D341Med (cell line): ENCODE data around the gene STX18.
"Not testable (repeated sequence)": the region's sequence is repeated elsewhere in the genome, so short reads cannot be mapped to it uniquely, and the experiment has no call there.

Experiments
- DNase-seq: peaks from one replicate; pipeline ENCODE4 v3.0.0; 2012; ENCODE audit warnings: low spot score

STX18 gene

DNA sequence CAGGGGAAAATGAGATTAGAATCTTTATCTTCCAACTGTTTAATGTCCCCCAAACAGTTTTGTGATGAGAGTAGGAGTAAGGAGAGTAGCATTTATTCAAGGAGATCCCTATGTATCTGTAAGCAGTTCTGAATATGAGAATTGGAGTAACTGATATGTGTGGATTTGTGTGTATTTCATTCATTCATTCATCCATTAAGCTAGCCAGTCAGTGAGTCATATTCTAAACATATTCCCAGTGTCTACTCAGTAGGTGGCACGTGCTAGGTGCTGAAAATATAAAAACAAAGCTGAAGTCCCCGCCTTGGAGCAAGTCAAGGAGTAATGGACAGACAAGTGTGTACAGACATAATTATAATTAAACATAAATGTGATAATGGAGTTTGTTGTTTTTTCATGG is 12.4 kb upstream of the STX18 start:
- DNase-seq, result no peak

DNA sequence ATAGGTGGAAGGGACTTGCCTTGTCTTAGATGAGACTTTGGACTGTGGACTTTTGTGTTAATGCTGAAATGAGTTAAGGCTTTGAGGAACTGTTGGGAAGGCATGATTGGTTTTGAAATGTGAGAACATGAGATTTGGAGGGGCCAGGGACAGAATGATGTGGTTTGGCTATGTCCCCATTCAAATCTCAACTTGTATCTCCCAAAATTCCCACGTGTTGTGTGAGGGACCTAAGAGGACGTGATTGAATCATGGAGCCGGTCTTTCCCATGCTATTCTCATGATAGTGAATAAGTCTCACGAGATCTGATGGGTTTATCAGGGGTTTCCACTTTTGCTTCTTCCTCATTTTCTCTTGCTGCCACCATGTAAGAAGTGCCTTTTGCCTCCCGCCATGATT is 10.2 kb upstream of the STX18 start:
- not testable (repeated sequence) for DNase-seq

DNA sequence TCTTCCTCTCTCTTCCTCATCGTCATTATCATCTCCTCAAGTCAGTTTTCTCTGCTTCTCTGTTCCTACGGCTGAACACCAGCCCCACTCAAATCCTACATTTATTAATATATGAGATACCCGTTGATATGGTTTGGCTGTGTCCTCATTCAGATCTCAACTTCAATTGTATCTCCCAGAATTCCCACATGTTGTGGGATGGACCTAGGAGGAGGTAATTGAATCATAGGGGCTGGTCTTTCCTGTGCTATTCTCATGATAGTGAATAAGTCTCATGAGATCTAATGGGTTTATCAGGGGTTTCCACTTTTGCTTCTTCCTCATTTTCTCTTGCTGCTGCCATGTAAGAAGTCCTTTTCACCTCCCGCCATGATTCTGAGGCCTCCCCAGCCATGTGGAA is 8.3 kb upstream of the STX18 start:
- DNase-seq, result not testable (repeated sequence)

DNA sequence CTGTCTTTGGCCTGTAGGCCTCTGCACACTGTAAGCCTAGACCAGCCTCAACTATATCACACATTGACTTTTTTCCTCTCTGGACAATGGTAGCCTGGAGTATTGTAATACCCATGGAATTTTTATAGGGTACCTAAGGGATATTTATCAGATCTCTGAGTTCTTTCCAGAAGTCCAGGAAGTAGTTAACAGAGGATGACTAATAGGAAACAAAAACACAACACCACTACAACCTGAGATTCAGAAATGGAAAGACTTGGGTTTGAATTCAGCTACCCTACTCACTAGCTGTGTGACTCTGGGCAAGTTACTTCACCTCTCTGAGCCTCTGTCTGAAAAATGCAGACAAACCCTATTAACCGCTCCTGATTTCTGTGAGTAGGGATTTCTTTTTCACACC is 7.7 kb upstream of the STX18 start:
- no peak for DNase-seq

DNA sequence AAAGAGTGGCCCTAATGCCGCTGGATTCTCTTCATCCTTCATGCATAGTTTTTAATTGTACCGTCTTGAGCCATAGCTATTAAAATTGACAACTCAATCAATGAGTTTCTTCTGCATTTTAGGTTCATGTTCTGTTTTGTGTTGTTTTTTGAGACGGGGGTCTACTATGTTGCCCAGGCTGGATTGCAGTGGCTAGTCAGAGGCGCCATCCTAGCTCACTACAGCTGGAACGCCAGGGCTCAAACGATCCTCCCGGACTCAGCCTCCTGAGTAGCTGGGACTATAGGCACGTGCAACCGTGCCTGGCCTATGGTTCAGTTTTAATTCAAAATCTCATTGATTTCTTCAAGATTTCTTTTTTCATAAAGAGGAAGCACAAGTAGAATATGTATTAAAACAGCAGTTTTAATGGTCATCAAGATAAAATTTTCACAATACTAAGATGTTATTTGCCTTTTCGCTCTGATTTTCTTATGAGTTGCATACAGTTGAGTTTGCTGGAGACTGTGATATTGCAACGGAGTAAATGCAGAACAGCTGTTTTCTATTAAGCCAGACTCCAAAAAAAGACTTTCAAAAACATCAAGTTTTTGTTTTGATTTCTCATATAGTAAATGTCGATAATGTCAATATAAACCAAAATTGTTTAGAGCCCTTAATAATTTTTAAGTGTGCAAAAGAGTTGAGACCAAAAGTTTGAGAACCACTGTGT is 1.1 kb upstream of the STX18 start:
- DNase-seq, result no peak

DNA sequence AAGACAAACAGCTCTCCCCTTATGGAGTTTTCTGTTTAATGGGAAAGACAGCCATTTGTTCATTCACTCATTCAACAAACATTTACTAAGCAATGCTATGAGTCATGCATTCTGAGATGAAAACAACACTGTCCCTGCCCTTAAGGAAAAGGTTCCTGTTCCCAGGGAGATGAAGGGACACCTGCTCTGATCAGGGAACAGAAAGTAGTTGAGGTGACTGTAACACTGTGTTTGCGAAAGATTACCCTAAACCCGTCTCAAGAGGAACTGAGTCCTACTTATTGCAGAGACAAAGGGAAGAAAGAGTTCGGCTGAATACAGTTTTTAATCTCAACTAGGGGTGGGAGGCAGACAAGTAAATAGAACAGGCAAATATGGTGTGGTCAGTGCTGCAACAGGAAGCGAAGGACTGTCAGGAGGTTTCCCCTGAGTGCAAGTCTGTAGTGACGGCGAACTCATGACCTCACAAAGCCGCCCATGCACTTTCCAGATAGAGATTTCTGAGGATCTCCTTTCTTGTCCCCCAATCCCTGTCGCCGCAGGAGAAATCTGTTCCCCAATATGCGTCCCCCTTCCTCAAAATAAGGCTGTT is 712 bp downstream of the STX18 start:
- DNase-seq, result peak; percentile 41

DNA sequence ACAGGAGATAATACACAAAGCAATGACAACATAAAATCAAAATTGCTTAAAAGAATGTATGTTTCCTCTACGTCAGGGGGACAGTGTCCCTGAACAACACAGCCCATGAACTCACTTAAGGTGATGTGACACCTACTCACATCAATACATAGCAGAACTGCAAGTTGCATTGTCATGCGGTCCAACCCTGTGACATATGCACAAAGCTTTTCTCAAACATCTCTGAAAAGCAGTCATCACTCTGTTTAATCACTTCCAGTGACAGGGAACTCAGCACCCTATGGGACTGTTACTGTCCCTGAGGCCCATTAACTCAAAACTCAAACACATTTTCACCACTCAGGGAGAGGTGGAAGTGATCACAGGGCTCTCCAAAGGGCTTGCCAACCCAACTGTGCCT is 2.4 kb downstream of the STX18 start:
- no peak for DNase-seq

DNA sequence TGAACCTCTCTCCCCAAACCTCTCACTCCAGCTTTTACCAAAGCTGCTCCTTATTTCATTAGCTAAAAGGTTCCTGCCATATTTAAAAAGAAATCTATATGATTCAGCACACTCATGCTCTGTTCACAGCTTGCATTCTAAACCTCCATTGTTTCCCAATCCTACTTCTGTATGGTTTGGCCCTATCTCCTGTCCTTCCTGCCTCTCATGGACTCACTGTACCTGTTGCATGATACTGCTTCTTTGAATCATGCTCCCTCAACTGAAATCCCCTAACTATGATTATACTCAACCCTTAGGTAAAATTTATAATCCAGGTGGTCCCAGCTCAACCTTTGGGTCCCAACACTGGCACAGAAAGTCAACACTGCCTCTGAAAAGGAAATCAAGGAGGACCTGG is 6.3 kb downstream of the STX18 start:
- DNase-seq, result no peak

DNA sequence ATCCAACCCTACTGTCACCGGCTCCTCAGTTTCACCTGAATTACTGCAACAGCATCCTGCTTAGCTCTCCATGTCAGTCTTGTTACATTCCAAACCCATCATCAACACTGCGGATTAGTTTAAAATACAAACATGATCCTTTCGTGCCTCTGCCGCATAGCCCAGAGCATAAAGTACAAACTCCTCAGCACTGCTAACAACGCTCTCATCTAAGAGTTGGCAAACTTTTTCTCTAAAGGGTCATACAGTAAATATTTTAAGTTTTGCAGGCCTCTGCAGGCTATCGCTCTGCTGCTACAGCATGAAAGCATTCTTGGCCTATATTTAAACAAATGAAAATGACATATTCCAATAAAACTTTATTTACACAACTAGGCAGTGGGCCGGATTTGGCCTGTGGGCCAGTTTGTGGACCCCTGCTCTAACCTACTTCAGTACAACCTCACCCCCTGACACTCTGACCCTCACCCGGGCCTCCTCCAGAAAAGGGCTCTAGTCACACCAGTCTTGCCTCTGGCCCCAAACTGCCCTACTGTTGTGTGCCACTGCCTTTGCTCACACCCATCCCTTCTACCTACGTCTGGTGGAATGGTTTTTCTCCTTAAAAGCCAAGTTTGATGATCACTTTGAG is 7.2 kb downstream of the STX18 start:
- no peak for DNase-seq

DNA sequence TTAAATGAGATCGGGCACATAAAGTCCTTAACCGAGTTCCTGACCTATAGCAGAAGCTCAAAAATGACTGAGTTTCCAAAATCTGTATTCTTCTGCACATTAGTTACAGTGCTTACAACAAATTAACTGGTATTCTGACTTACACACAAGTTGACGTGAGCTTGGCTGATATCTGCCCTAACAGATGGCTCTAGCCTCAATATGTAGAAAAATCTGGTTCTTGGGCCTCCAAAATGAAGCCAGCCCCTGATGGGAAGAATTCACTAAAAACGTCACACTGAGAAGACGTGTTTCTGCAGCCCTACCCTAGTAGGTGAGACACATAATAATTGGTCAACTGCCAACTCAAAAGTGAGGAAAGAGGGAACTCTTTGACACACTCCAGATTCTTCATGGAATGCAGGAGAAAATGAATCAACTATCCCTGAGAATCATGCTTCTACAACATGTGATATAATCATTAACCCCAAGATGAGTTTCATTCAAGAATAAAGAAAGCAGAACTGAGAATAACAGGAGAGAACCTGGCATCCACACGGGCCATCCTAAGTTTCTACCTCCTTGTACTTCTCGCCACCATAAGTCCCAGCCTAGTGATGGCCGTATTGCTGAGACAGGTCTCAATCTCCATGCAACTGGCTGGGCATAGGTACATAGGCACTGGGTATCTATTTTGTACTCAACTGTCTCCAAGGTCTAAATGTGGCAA is 8.2 kb downstream of the STX18 start:
- DNase-seq, result no peak

DNA sequence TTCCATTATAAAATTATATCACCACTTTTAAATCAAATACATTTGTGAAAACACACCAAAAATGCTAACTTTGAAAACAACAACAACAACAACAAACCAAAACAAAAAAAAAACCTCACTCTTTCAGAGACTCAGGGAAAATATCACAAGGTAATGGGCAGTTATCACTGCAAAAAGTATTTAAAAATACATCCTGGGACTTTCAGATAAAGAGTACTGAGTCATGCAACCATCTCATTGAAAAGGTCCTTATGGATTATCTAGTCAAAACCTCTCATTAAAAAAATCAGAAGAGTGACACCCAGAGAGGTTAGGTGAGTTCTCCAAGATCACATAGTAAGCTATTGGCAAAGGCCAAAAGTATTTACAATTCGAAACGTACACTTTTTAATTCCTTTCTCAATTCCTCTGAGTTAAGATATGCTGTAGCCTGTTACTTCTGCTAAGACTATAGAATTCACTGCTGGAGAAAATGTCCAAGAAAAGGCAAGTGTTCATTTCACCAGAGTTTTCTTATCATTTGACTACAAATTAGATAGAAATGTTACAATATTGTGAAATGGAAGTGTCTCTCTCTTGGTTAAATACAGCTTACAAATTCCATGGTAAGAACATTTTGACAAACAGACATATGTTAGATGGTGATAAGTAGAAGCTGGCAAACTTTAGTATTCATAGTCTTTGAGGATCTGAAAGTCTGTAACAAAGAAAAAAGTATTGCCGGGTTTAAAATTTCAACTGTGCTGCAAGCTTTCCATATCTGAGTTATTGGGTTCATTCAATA is 9.3 kb downstream of the STX18 start:
- DNase-seq, result no peak

DNA sequence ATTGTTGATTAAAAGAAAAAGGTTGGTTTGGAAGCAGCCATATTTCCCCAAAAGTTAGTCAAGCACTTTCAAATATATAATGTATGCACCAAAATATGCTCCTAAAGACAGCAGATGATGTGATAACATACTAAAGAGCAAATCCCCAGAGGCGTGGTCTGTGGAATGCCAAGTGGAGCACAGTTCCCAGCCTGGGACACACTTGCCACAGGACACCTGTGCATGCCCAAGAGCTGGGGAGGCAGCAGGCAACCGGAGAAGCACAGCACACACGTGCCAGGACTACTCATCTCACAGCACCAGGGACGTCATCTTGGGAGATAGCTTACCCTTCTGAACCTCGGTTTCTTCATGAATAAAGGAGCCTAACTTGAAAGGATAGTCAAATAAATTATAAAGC is 12.5 kb downstream of the STX18 start:
- DNase-seq, result no peak

DNA sequence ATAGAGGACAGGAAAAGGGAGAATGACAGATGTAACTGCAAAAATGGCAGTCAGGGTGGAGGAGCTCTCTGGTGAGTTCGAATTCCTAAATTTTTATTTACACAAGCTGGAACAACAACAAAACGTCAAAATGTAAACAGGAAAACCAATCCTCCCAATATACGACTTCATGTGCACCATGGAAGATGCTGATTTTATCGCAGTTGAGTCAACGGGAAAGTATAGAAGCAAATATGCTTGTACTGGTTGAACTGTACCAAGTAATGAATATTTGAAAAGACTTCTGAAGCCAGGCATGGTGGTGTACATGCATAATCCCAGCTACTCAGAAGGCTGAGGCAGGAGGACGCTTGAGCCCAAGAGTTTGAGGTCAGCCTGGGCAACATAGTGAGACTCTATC is 15.4 kb downstream of the STX18 start:
- no peak for DNase-seq

DNA sequence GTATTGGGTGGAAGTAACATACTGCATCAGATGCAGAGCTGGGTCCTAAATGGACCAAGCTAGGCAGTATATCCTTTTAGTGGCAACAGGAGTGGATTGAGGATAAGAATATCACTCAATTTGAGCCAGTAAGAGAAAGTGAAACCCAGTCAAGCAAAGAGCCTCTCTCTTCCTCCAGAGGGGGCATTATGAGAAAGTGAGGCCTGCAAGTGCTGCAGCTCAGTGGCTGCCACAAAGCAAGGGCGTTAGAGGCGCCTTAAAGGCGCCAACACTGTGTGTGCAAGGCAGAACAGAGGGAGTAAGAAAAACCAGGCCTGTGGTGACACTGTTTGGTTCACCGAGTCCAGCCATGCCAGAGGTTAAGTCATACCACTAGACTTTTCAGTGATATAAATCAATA is 17.5 kb downstream of the STX18 start:
- DNase-seq, result no peak

DNA sequence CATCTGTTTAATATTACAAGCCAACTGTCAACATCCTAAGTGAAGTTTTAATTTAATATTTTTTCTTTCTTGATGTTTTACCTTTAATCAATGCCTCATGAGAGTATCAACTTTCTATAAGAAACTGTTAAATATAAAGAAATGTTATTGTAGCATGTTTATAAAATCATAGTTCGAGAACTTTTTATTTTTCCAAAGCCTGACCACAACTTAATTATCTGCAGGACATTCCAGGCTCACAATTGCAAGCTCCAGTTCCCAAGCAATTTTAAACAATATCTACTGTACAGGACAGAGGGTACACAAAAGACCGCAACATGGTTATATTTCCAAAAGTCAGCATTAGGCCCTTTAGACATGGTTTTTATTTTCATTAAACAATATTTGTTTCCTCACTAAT is 20.1 kb downstream of the STX18 start:
- DNase-seq, result no peak

DNA sequence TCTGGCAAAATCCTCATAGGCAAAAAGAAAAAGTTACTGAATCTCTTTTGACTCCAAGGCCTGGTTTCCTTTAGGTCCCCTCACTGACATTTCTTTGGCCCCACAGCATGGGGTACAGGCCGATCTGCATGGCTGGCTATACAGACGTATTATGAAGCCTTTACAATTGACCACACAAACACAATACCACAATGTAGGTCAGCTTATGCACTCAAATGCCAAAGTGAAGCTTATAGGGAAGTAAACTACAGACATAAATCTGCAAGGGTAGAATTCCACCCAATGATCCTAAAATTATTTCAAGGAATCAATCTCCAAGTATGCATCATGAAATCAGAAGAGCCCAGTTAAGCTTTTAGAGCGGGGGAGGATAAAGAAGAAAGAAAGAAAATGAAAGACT is 20.7 kb downstream of the STX18 start:
- no peak for DNase-seq

DNA sequence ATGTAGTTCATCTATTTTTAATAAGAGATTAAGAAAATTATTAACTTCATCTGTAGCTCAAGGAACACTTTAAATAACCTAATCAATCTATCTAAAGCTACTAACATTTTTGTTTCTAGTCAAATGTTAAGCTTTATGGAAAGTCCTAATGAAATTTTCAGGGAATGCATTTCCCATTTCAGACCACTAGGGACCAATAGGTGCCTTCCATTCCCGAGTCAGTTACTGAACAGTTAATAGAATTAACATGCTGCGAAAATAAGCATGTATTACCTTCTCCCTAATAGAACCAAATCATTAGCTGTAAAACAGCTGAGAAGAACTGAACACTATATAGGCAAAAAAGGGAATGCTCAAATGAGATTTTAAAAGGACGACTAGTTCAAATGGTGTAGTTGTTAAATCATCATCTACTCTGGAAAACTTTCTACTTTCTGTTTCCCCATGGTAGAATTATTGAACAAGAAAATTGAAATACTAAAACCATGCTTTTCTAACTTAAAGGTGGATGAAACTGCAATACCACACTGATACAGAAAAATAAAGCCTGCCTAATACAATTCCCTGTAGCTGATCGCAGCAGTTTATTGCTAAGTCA is 22.5 kb downstream of the STX18 start:
- DNase-seq, result no peak

DNA sequence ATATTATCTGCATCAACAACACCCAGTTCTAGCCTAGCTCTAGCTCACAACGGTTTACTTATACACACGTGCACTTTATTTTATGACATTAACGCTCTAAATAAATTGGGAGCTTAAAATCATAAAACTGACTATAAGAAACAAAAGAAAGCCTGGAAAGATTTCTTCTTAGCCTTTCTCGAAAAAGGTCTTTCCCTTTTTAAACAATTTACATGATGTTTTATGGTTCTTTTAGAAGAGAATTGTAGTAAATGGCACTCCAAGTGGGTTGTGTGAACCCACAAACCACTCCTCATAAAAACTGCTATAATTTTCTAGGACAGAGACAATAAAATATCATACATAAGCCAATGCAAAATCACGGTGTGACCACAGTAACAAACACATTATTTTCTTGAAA is 23.1 kb downstream of the STX18 start:
- DNase-seq, result no peak

DNA sequence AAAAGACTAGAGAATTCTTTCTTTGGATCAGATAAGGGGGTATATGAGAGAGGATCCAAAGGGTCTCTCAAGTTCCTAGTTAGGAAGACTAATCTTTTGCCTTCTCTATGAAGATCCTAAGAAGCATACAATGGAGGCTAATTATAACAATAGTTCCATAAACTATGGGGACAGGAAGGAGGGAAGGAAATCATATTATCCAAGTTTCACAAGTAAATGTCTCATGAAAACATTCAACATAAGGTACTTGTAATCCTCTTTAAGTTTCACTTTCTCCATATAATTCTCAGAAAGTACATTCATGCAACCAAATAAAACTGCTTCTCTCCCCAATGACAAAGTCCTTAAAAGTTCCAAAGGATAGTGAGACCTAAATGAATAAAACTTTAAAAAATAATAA is 27.1 kb downstream of the STX18 start:
- DNase-seq, result no peak

DNA sequence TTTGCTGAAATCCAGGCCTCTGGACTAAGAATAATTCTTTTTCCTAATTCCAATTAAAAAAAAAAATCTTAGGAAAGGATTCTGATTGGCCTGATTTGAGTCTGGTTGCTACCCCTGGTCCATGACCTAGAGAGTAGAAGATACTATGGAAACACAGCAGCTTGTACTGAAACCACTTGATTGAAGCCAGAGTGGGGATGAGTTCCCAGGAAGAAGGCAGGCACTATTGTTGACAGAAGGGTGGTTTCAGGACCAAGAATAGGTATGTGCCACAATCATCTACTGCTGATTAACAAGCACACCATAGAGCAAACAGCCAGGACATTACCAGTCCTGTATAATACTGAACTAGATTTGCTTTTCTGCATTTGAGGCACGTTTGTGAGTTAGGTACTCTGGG is 29.6 kb downstream of the STX18 start:
- no peak for DNase-seq

DNA sequence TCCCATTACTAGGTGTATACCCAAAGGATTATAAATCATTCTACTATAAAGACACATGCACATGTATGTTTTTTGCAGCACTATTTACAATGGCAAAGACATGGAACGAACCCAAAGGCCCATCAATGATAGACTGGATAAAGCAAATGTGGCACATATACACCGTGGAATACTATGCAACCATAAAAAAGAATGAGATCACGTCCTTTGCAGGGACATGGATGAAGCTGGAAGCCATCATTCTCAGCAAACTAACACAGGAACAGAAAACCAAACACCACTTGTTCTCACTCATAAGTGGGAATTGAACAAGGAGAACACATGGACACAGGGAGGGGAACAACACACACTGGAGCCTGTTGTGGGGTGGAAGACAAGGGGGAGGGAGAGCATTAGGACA is 31.2 kb downstream of the STX18 start:
- DNase-seq, result not testable (repeated sequence)

DNA sequence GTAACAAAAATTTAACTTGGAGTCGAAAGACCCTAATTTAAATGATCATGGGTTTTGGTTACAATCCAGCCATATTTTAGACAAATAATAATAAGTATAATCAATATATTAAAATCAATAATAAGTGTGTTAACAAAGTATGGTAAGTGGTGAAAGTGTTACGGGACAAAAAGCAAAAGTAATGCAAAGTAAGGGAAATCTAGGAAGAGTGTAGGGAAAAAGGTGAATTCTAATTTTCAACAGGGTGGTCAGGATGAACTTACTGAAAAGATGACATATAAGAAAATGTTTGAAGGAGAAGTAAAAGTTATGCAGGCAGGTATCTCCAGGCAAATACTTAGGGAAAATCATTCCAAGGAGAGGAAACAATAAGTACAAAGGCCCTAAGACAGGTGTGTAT is 32.3 kb downstream of the STX18 start:
- no peak for DNase-seq
